SIG-M5 treated with dmso at 0.1 percent for 504 hours (cell line): ENCODE measurements around the gene TMOD2.

Experiments
- DNase-seq: peaks from one replicate; lab custom pipeline; 2025; ENCODE audit not compliant: unreplicated experiment; lab: John Stamatoyannopoulos, UW

TMOD2 gene

GRCh38 chr15:51750792-51751696 lies at the start of gene TMOD2:
Gene TMOD2, plus strand, starts transcription at chr15:51751597. Its CDS starts 14,845 bp downstream, at chr15:51766442.
- peak; percentile 17 for DNase-seq

DNA sequence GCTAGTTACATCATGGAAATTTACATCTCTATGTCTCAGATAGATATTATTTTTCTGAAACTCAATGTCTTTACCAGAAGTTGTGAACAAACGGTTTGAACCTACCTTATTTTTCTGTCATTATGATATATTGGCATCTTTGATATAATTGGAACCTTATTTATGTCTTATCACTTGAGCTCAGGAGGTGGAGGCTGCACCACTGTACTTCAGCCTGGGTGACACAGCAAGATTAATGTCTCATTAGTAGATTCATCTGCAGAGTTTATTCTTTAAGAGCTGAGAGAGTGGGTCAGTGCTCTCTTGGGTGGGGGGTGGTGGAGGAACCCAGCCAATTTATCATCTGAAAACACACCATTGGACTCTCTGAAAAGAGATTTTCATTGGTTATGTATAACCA lies 48.7 kb upstream of the TMOD2 start:
- no peak for DNase-seq

- DNase-seq: no peak
Observed at GRCh38 chr15:51706291-51706690, 45.1 kb upstream of the TMOD2 start.

- DNase-seq: no peak
Observed at GRCh38 chr15:51706926-51707608, 44.3 kb upstream of the TMOD2 start.

DNA sequence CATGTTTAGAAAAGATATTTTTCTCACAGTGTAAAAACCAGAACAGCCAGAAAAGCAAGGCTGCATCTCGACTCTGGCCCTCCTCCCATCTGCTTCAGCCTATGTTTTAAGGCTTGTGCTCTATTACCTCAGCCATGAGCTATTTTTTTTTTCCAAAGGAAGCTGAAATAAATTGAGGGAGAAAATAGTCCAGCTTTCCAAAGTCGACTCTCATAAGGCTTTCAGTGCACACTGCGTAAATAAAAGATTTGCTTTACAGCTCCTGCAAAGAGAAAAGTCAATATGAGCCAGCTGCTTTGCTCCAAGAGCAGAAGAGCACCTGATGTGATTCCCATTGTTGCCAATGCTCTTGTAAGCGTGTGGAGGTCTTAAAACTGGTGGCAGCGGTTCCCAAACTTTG lies 43.4 kb upstream of the TMOD2 start:
- no peak for DNase-seq

DNA sequence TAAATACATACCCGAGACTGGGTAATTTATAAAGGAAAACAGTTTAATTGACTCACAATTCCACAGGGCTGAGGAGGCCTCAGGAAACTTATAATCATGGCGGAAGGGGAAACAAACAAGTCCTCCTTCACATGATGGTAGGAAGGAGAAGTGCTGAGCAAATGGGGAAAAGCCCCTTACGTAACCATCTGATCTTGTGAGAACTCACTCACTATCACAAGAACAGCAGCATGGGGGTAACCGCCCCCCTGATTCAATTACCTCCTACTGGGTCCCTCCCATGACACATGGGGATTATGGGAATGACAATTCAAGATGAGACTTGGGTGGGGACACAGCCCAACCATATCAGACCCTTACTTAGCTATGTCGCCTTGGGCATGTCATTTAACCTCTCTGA lies 42.4 kb upstream of the TMOD2 start:
- DNase-seq: no peak

DNA sequence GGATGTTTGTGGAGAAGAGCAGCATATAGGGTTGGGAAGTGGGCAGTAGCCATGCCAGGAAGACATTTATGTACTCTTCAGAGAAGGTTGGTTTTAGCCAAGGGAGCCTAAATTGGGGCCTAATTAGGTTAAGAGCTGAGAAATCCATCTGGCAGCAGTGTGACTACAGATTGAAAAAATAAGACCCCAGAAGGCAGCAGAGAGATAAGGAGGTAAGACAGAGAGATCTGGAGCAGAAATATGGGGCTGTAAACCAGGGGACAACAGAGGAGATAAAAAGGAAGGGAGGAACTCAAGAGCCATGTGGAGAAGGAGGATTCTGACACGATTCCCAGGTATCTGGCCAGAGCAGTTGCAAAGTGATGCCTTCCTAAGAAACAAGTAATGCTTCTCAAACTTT lies 37.2 kb upstream of the TMOD2 start:
- no peak for DNase-seq

- no peak for DNase-seq
Observed at GRCh38 chr15:51714911-51715310, 36.5 kb upstream of the TMOD2 start.

GRCh38 chr15:51718219-51718618 lies 33.2 kb upstream of the TMOD2 start:
- no peak for DNase-seq

- DNase-seq: no peak
Observed at GRCh38 chr15:51718746-51719145, 32.7 kb upstream of the TMOD2 start.

- DNase-seq: no peak
Observed at GRCh38 chr15:51720201-51720995, 31.0 kb upstream of the TMOD2 start.

DNA sequence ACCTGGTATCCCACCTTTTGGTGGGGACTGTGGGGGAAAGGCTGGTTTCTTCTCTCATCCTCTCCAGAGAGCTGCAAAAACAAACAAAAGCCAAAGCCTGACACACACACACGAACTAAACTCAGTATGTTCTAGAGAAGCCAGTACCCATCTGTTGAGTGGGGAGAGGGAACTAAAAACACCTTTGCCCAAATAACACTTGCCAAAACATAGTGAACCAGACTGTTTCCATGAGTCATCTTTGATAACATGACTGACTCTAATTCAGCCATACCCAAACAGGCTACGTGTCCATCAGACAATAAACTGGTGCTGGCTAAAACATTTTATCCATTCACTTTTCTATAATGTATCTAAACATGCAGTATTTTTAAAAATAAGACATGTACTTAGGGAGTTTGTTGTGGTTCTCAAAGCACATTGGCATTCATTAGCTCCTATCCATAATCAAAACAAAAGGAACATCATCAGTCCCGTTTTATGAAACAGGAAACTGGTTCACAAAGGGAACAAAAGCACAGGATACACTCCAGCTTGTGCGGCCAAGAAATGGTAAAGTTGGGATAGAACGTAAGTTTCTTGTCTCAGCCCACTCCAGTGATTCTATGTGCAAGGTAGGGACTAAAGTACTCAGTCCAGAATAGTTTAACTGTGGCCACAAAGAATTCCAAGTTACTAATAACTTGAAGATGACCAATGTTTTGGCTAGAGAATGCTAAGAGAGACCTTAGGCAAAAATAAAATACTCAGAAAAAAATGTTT lies 30.0 kb upstream of the TMOD2 start:
- no peak for DNase-seq

DNA sequence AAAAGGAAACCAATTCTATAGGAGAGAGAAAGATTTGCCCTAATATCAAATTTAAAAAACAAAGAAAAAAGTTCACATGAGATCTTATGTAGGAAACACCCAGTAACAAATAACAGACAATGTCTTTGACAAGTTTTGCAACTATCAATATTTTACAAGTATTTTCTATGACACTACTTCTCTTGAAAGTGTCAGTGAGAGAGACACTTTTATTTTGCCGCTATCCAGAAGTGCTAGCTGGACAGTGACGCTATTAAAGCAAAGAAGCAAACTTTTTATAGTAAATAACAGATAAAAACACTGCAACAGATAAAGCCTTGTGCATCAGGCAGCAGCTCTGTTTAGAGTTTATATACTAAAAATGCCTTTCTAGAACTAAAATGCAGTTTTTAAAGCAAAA lies 27.2 kb upstream of the TMOD2 start:
- no peak for DNase-seq

GRCh38 chr15:51724673-51725072 lies 26.7 kb upstream of the TMOD2 start:
- no peak for DNase-seq

DNA sequence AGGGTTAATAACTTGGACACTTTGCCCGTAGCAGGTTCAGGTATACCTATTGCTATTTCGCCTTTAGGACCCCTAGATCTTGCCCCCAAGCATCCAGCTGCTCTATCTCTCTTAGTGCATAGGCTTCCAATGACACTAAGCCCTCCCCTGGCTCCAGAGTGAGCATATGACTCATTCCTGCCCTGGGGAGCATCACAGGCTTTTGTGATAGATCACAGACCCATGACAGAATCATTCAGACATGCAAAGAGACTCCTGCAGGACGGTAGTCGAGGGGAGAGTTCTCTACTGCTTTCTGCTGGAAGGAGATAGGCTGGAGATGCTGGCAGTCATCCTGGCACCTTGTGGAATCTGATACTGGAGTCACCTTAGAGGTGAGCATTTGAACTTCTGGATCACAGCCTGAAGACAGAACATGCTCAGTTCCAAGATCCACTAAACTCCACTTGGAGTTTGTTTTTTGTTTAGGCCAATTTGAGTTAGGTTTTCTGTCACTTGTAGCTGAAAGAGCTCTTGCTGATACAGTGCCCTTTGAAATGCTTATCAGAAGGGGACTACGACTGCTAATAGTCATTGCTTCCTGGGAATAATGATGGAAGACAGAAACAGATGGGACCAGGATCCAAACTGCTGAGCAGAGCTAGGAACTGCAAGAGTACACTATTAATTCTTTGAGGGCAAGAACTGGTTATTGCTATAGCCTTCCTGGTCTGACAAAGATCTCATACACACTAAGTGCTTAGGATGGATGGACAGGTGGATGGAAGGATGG lies 24.9 kb upstream of the TMOD2 start:
- peak; percentile 37 for DNase-seq

DNA sequence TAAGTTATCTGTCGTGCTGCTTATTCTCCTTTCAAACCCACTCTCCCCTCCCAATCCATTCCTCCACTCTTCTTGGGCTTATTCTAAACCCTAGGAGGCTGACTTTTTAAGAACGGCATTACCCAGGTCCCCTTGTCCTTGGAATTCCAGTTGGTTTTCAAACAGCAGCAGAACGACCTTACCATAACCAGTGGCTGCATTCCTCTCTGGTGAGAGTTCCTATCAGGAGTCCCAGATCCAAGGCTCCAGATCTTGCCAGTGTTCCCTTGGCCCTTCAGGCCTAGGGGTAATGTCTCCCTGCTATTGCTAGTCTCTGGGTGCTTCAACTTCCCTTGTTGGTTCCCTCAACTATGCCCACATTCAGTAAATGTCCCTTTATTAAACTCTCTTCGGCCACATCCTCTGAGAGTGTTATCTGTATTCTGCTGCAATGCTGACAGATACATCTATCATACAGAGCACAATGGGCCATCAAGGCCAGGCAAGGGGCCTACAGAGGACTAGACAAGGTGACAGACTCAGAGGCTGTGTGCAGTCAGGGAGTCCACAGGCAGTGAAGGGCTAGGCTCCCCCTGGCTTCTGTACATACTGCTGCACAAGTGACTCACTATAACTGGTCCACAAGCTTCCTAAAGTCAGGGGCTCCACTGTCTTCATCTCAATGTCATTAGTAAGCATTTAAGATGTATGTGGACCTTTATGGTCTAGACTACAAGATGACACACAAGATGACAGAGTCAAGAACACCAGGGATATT lies 24.1 kb upstream of the TMOD2 start:
- DNase-seq: peak; percentile 7

- peak; percentile 95 for DNase-seq
Observed at GRCh38 chr15:51731549-51732267, 19.7 kb upstream of the TMOD2 start.

DNA sequence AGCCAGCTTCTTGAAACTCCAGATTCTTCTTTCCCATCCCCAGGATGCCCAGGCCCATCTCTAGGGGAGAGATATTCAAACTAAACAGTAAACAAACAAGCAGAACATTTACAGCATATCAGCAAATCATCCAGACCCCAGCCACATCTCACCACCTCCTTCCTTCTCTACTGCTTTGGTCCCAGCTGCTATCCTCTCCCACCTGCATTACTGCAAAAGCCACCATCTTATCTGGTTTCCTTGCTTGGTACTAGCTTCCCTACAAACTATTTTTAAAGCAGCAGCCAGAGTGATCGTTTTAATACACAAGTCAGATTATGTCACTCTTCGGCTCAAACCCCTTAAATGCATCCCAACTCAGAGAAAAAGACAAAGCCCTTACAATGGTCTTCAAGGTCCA lies 18.8 kb upstream of the TMOD2 start:
- no peak for DNase-seq
